GM12873 (cell line): ENCODE measurements around the gene SLCO6A1.
A peak's percentile ranks its signal among the peaks of the same experiment; 100 is the strongest.

ENCODE experiments used
- TF ChIP-seq, protein P1 (sequence below): IDR thresholded peaks from 2 replicates; pipeline ENCODE4 v1.5.1; 2012; ENCODE audit warnings: low read depth, mild to moderate bottlenecking, moderate library complexity, low read length, control low read depth; ENCODE audit not compliant: insufficient read depth; ENCODE audit errors: missing control alignments

Gene SLCO6A1

DNA sequence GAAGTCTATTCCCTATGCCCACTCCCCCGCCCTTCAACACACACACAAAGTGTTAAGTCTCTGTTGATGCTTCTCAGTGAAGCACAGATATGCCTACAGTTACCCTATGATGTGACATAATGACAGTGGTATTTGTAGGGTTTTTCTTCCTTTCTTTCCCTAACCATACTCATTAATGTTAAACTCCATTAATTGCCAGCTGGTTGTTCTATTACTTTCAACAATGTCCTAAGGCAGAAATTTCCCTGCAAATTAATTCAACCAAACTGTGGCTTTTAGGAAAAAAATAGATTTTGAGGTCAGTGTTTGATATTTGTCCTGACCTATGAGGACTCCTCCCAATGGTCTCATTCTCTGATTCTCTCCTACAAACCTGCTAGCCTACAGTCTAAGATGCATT lies 38.2 kb upstream of the SLCO6A1 start:
- TF ChIP-seq, protein P1, sequence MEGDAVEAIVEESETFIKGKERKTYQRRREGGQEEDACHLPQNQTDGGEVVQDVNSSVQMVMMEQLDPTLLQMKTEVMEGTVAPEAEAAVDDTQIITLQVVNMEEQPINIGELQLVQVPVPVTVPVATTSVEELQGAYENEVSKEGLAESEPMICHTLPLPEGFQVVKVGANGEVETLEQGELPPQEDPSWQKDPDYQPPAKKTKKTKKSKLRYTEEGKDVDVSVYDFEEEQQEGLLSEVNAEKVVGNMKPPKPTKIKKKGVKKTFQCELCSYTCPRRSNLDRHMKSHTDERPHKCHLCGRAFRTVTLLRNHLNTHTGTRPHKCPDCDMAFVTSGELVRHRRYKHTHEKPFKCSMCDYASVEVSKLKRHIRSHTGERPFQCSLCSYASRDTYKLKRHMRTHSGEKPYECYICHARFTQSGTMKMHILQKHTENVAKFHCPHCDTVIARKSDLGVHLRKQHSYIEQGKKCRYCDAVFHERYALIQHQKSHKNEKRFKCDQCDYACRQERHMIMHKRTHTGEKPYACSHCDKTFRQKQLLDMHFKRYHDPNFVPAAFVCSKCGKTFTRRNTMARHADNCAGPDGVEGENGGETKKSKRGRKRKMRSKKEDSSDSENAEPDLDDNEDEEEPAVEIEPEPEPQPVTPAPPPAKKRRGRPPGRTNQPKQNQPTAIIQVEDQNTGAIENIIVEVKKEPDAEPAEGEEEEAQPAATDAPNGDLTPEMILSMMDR, result no peak

- TF ChIP-seq, protein P1, result peak; percentile 28
Measured at GRCh38 chr5:102536323-102536928, 37.6 kb upstream of the SLCO6A1 start.

- TF ChIP-seq, protein P1, result no peak
Measured at GRCh38 chr5:102532123-102532522, 33.3 kb upstream of the SLCO6A1 start.

- TF ChIP-seq, protein P1, result no peak
Measured at GRCh38 chr5:102531506-102531905, 32.7 kb upstream of the SLCO6A1 start.

DNA sequence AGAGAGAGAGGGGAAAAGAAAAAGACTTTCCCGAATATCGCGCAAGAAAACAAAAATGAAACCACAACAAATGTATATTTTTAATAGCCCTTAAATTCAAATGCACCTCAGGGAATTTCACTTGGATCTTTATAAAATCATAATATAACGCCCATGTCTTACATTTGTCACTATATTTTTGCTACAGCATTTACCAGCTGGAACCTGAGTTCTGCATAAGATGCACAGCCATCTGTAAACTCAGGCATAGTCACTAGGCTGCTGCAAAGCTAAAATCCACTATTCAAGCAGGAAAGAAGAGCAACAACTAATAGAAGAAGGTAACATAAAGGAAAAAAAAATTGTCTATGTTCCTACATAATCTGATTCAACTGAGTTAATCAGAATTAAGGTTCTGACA lies 30.6 kb upstream of the SLCO6A1 start:
- TF ChIP-seq, protein P1, result no peak

DNA sequence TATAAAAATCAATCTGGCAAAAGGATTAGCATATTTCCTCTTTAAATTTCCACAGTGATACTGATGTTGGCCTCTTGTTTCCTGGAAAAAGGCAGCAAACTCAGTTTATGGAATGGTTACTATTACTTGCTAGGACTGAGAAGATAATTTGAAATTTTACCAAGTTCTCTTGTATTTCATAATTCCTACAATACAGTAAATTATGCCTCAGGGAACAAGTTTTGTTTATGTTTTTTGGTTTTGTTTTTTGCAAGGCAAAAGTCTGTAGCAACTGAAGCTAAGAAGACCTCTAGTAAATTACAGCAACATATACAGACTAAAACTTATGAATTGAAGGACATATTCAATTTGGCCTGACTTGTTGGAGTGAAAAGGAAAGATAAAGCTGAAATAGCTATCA lies 30.2 kb upstream of the SLCO6A1 start:
- TF ChIP-seq, protein P1, result no peak

- TF ChIP-seq, protein P1, result no peak
Measured at GRCh38 chr5:102528600-102528999, 29.8 kb upstream of the SLCO6A1 start.
